Upper lobe of left lung (tissue), 6 donors: ENCODE data around the gene COPS7A. TPM values are rescaled to one million over a fixed set of nuclear protein-coding genes. Genes with fewer than 3 reads are reported as not detected.
A peak's percentile ranks its signal among the peaks of the same experiment; 100 is the strongest.
"Not testable (repeated sequence)": the region's sequence is repeated elsewhere in the genome, so short reads cannot be mapped to it uniquely, and the experiment has no call there.

Source experiments
- ATAC-seq, 2 donors: fragments of 200-7000 bp; cut with Tn5 transposase; one replicate each; pipeline ENCODE4 v1.9.1; 2022; ENCODE audit warnings: mild to moderate bottlenecking in 2 of 2, moderate library complexity in 2 of 2; ENCODE audit not compliant: low FRiP score in 2 of 2
- DNase-seq, 2 donors: peaks; one replicate each; pipeline ENCODE4 v3.0.0-alpha.2; 2019 to 2020
- H3K27ac ChIP-seq, 4 donors: fragments of 200-600 bp; sonication (generic); one replicate each; pipeline ENCODE4 v1.5.1; 2016 to 2019
- H3K27me3 ChIP-seq, 4 donors: fragments of 200-600 bp; sonication (generic); one replicate each; pipeline ENCODE4 v1.5.1; 2017 to 2019
- H3K36me3 ChIP-seq, 4 donors: fragments of 200-600 bp; sonication (generic); one replicate each; pipeline ENCODE4 v1.5.1; 2016 to 2019
- H3K4me1 ChIP-seq, 4 donors: fragments of 200-600 bp; sonication (generic); one replicate each; pipeline ENCODE4 v1.5.1; 2018 to 2019
- H3K4me3 ChIP-seq, 4 donors: fragments of 200-600 bp; sonication (generic); one replicate each; pipeline ENCODE4 v1.5.1; 2017 to 2019; ENCODE audit warnings: mild to moderate bottlenecking in 2 of 4, moderate library complexity in 1 of 4
- H3K9me3 ChIP-seq, 4 donors: fragments of 200-600 bp; sonication (generic); one replicate each; pipeline ENCODE4 v1.5.1; 2018 to 2019
- CTCF ChIP-seq, 6 experiments: fragments of 450-650 bp in 4 of 6; fragments of 200-600 bp in 2 of 6; sonication (generic) in 2 of 6; IDR thresholded peaks; one replicate each; pipeline ENCODE4 v1.5.1; 2016 to 2019; ENCODE audit warnings: antibody characterized with exemption in 6 of 6
- EP300 ChIP-seq, 4 donors: sonication (generic); formaldehyde crosslinking; IDR thresholded peaks; one replicate each; pipeline ENCODE4 v1.5.1; 2017; ENCODE audit warnings: antibody characterized with exemption in 4 of 4, control low read depth in 2 of 4
- POLR2A ChIP-seq, 4 donors: fragments of 450-650 bp; IDR thresholded peaks; one replicate each; pipeline ENCODE4 v1.5.1; 2016 to 2017; ENCODE audit warnings: antibody characterized with exemption in 4 of 4, mild to moderate bottlenecking in 2 of 4
- POLR2AphosphoS5 ChIP-seq, 2 donors: sonication (generic); formaldehyde crosslinking; IDR thresholded peaks; one replicate each; pipeline ENCODE4 v1.5.1; 2017; ENCODE audit warnings: antibody characterized with exemption in 2 of 2
- WGBS, 2 donors: methylation state at CpG; one replicate each; pipeline ENCODE4 v1.1.5; 2017 to 2018; 5-methylcytosine and 5-hydroxymethylcytosine counted together
- total RNA-seq, 6 donors: library from RNA; depleted of rRNA in 4 of 6; stranded (reverse); fragments of >200 nt in 4 of 6; gene quantifications; one replicate each; pipeline versions ENCODE4 v1.1.0 to v1.2.1, GENCODE V29; 2016 to 2021
- donor health status: DM: no; HTN: no; CAD: no; lungs with moderate emphysema.
- donor health status: DM: no; HTN: yes; CAD: no; lungs with severe emphysema.

COPS7A gene
- total RNA-seq, 6 donors from 2014 or later: 36.9 to 70.2 (median 63.0) TPM

- peaks cover 0 to 43% (median 22%) of the 10 kb centered on the region in 4 donors for H3K27me3 ChIP-seq
- WGBS, 2 donors: 3 to 13% methylated on average over 4 to 12 of the region's 43 CpGs
- TF ChIP-seq POLR2A (IDR thresholded peaks at IDR 0.05) (no peak), EP300 (IDR thresholded peaks at IDR 0.05) (no peak), CTCF (IDR thresholded peaks at IDR 0.05) (no peak)
These were observed 23.2 kb upstream of the COPS7A start, which contains the start of gene PIANP for GRCh38 chr12:6700646-6701051. PIANP (minus strand) TSS chr12:6700815; CDS start chr12:6698061, 2,754 bp downstream.

GRCh38 chr12:6701078-6701768 lies 22.6 kb upstream of the COPS7A start:
- Histone ChIP-seq H3K4me1 (peaks cover 11 to 19% (median 14%) of the 10 kb centered on the region in 4 donors), H3K27me3 (peaks cover 0 to 43% (median 22%) of the 10 kb centered on the region in 4 donors), H3K4me3 (peak overlapping the region in 3 of 4 donors; percentile 37 to 50 (median 43)), H3K9me3 (no peaks in the 10 kb centered on the region), H3K36me3 (no peaks in the 10 kb centered on the region), H3K27ac (no peak overlapping the region)
- DNase-seq (no peak), ATAC-seq (no peak)
- 32 to 33% methylated on average over 13 of the region's 13 CpGs for WGBS, 2 donors
- no peak for TF ChIP-seq POLR2AphosphoS5 (IDR thresholded peaks at IDR 0.05)
- no peak for TF ChIP-seq CTCF (IDR thresholded peaks at IDR 0.05)
- no peak for TF ChIP-seq POLR2A (IDR thresholded peaks at IDR 0.05)
- TF ChIP-seq EP300 (IDR thresholded peaks at IDR 0.05): no peak

More at GRCh38 chr12:6700646-6701051, 23.2 kb upstream of the COPS7A start, which contains the start of gene PIANP:
- Histone ChIP-seq H3K4me3 (peak within 1 kb of the TSS; percentile 37 to 50 (median 42)), H3K36me3 (no peaks in the 10 kb centered on the region), H3K9me3 (no peaks in the 10 kb centered on the region), H3K4me1 (peaks cover 11 to 19% (median 14%) of the 10 kb centered on the region in 4 donors), H3K27ac (no peak within 1 kb of the TSS)
- peak in 1 of 2 donors; percentile 83 for ATAC-seq
- peak in 1 of 2 donors; percentile 92 for DNase-seq

GRCh38 chr12:6703631-6704030 lies 20.2 kb upstream of the COPS7A start:
- no peak overlapping the region for H3K4me3 ChIP-seq
- H3K27me3 ChIP-seq: peaks cover 0 to 41% (median 22%) of the 10 kb centered on the region in 4 donors
- ATAC-seq (no peak), DNase-seq (no peak)
- no peak overlapping the region for H3K27ac ChIP-seq
- H3K4me1 ChIP-seq: peaks cover 11 to 19% (median 14%) of the 10 kb centered on the region in 4 donors
- H3K9me3 ChIP-seq: no peaks in the 10 kb centered on the region
- H3K36me3 ChIP-seq: no peaks in the 10 kb centered on the region
- TF ChIP-seq CTCF (IDR thresholded peaks at IDR 0.05) (no peak), POLR2AphosphoS5 (IDR thresholded peaks at IDR 0.05) (no peak), POLR2A (IDR thresholded peaks at IDR 0.05) (no peak), EP300 (IDR thresholded peaks at IDR 0.05) (no peak)
- 10 to 13% methylated on average over 8 to 9 of the region's 10 CpGs for WGBS, 2 donors

- H3K4me3 ChIP-seq, H3K4me1 ChIP-seq, H3K27me3 ChIP-seq, H3K27ac ChIP-seq, H3K9me3 ChIP-seq, H3K36me3 ChIP-seq, ATAC-seq: not testable (repeated sequence)
- peak in 1 of 2 donors; percentile 69 for DNase-seq
- WGBS, 2 donors: 96% methylated on average over 12 of the region's 21 CpGs; no CpG with 5 or more reads in 1 of the 2 donors
These were observed 15.5 kb upstream of the COPS7A start for GRCh38 chr12:6708351-6708750.

- no peak for DNase-seq
These were observed 14.9 kb upstream of the COPS7A start for GRCh38 chr12:6708960-6709394.

GRCh38 chr12:6716031-6716873 lies 7.6 kb upstream of the COPS7A start:
- DNase-seq: peak in 1 of 2 donors; percentile 68
- not testable (repeated sequence) for H3K9me3 ChIP-seq, H3K36me3 ChIP-seq, ATAC-seq, H3K4me1 ChIP-seq, H3K27ac ChIP-seq, H3K27me3 ChIP-seq, H3K4me3 ChIP-seq
- 89 to 97% methylated on average over 16 to 18 of the region's 41 CpGs for WGBS, 2 donors

More at GRCh38 chr12:6708960-6709394, 14.9 kb upstream of the COPS7A start:
- WGBS, 2 donors: 71 to 87% methylated on average over 16 of the region's 16 CpGs
- Histone ChIP-seq H3K4me3 (no peak overlapping the region), H3K36me3 (no peaks in the 10 kb centered on the region), H3K27me3 (peaks cover 0 to 1% (median 0%) of the 10 kb centered on the region in 4 donors), H3K9me3 (no peaks in the 10 kb centered on the region), H3K4me1 (no peaks in the 10 kb centered on the region), H3K27ac (no peak overlapping the region)
- no peak for TF ChIP-seq POLR2AphosphoS5 (IDR thresholded peaks at IDR 0.05)
- TF ChIP-seq EP300 (IDR thresholded peaks at IDR 0.05): no peak
- TF ChIP-seq CTCF (IDR thresholded peaks at IDR 0.05): no peak
- no peak for TF ChIP-seq POLR2A (IDR thresholded peaks at IDR 0.05)
- no peak for ATAC-seq
